Duodenal mucosa (tissue), 2 donors: ENCODE results near the gene PPP1R12C.
"Not testable (repeated sequence)": the region's sequence is repeated elsewhere in the genome, so short reads cannot be mapped to it uniquely, and the experiment has no call there.

Experiments used
- H3K27ac ChIP-seq: one replicate; pipeline ENCODE4 v1.7.0; 2013; ENCODE audit warnings: low read depth, low read length
- H3K27me3 ChIP-seq, 2 donors: one replicate each; pipeline ENCODE4 v1.7.0; 2013; ENCODE audit warnings: low read length in 2 of 2, control low read depth in 1 of 2; ENCODE audit not compliant: insufficient read depth in 2 of 2, control insufficient read depth in 1 of 2
- H3K36me3 ChIP-seq, 2 donors: one replicate each; pipeline ENCODE4 v1.7.0; 2013; ENCODE audit warnings: low read length in 2 of 2, control low read depth in 1 of 2; ENCODE audit not compliant: insufficient read depth in 2 of 2, control insufficient read depth in 1 of 2
- H3K4me1 ChIP-seq, 2 donors: one replicate each; pipeline ENCODE4 v1.7.0; 2013; ENCODE audit warnings: low read length in 2 of 2, control low read depth in 1 of 2; ENCODE audit not compliant: insufficient read depth in 2 of 2, control insufficient read depth in 1 of 2
- H3K4me3 ChIP-seq, 2 donors: one replicate each; pipeline ENCODE4 v1.7.0; 2013; ENCODE audit warnings: low read length in 2 of 2, low read depth in 1 of 2
- H3K9ac ChIP-seq, 2 donors: one replicate each; pipeline ENCODE4 v1.7.0; 2013; ENCODE audit warnings: low read length in 2 of 2, low read depth in 1 of 2
- H3K9me3 ChIP-seq, 2 donors: one replicate each; pipeline ENCODE4 v1.7.0; 2013; ENCODE audit warnings: low read length in 2 of 2, control low read depth in 1 of 2; ENCODE audit not compliant: control insufficient read depth in 1 of 2

Gene PPP1R12C

GRCh38 chr19:55111238-55111831 lies 6.1 kb downstream of the PPP1R12C start:
- Histone ChIP-seq H3K36me3 (peaks cover 18 to 34% of the 10 kb centered on the region in 2 donors), H3K4me1 (peaks cover 20 to 29% of the 10 kb centered on the region in 2 donors), H3K9ac (no peak overlapping the region), H3K27me3 (no peaks in the 10 kb centered on the region), H3K4me3 (no peak overlapping the region), H3K9me3 (no peaks in the 10 kb centered on the region), H3K27ac (no peak overlapping the region)

DNA sequence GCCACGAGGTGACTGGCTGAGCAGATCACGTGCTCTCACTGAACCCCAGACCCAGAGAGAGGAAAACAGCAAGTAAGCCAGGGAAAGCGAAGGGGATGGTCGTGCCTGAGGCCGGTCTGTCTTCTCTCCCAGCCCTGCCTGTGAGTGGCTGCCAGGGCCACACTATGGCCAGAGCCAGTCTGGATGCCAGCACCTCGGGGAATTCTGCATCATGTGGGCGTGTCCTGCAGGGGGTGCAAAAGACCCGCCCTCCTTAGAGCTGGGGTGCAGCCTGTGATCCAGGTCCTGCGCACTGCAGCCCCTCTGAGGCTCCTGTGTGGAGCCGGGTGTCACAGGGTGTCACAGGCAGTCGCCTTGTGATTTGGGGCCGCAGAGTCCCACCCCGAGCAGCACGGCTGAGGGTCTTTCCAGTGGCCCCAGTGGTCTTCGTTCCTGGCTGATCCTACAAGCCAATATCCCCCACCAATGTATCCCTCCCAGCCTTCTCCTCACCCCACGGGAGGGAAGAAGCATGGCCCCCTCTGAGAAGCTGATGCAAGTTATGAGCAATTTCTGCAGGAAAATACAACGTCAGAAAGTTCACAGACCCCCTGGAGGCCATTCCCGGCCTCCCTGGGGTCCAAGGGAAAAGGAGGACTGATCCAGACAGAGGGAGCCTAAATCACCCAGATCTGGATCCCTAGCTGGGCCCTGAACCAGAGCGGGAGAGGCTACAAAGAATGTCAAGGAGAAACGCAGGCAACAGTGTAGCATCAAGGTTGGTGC lies 7.7 kb downstream of the PPP1R12C start:
- Histone ChIP-seq H3K27me3 (no peaks in the 10 kb centered on the region), H3K4me3 (no peak overlapping the region), H3K9ac (no peak overlapping the region), H3K27ac (no peak overlapping the region), H3K9me3 (no peaks in the 10 kb centered on the region), H3K36me3 (peaks cover 18 to 37% of the 10 kb centered on the region in 2 donors), H3K4me1 (peaks cover 6 to 16% of the 10 kb centered on the region in 2 donors)

DNA sequence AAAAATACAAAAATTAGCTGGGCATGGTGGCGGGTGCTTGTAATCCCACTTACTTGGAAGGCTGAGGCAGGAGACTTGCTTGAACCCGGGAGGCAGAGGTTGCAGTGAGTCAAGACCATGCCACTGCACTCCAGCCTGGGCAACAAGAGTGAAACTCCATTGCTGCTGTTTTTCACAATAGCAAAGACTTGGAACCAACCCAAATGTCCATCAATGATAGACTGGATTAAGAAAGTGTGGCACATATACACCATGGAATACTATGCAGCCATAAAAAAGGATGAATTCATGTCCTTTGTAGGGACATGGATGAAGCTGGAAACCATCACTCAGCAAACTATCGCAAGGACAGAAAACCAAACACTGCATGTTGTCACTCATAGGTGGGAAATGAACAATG lies 10.2 kb downstream of the PPP1R12C start:
- H3K9ac ChIP-seq, H3K4me1 ChIP-seq, H3K27me3 ChIP-seq, H3K9me3 ChIP-seq, H3K4me3 ChIP-seq, H3K27ac ChIP-seq: not testable (repeated sequence)
- peaks cover 17 to 41% of the 10 kb centered on the region in 2 donors for H3K36me3 ChIP-seq

DNA sequence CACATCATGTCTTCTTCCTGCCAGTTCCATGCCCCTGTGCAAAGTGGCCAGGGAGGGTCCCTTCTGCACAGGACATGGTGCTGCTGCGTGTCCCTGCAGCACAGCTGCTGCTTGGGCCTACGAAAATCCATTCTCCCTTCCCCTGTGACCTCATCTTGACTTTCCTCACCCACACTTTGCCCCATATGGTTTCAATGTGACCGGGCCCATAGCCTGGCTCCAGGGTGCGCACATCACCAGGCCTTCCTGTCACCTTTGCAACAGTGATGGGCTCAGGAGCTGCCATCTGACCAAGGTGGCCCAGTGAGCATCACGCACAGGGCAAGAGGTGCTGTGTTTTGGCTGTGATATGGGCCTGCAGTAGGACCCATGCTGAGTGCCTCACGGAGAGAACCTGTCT lies 10.8 kb downstream of the PPP1R12C start:
- no peaks in the 10 kb centered on the region for H3K9me3 ChIP-seq
- H3K27ac ChIP-seq, result no peak overlapping the region
- no peaks in the 10 kb centered on the region for H3K27me3 ChIP-seq
- no peaks in the 10 kb centered on the region for H3K4me1 ChIP-seq
- H3K9ac ChIP-seq, result no peak overlapping the region
- peaks cover 17 to 40% of the 10 kb centered on the region in 2 donors for H3K36me3 ChIP-seq
- H3K4me3 ChIP-seq, result no peak overlapping the region

- Histone ChIP-seq H3K4me1 (no peaks in the 10 kb centered on the region), H3K9ac (no peak overlapping the region), H3K27ac (no peak overlapping the region), H3K9me3 (no peaks in the 10 kb centered on the region), H3K4me3 (no peak overlapping the region), H3K36me3 (peaks cover 22 to 46% of the 10 kb centered on the region in 2 donors), H3K27me3 (no peaks in the 10 kb centered on the region)
Measured at GRCh38 chr19:55105237-55105636, 12.2 kb downstream of the PPP1R12C start.

DNA sequence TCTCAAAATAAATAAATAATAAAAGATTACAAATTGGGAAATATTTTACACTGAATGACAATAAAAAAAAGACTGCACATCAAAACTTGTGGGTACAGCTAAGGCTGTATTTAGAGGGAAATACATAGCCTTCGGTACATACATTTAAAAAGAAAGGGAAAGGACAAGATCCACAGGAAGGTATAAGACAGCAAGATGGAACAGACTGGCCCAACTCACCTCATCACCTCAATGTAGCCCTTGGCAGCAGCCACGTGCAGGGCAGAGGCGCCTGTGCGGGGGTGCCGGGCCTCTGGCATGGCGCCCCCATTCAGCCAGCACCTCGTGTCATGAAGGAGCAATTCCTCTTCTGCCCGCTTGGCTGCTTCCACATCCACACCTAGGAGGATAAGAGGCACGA lies 14.2 kb downstream of the PPP1R12C start:
- Histone ChIP-seq H3K4me3 (no peak overlapping the region), H3K9ac (no peak overlapping the region), H3K4me1 (no peaks in the 10 kb centered on the region), H3K9me3 (no peaks in the 10 kb centered on the region), H3K27ac (no peak overlapping the region), H3K27me3 (no peaks in the 10 kb centered on the region), H3K36me3 (peaks cover 21 to 49% of the 10 kb centered on the region in 2 donors)

- Histone ChIP-seq H3K27ac (no peak overlapping the region), H3K4me3 (no peak overlapping the region), H3K4me1 (no peaks in the 10 kb centered on the region), H3K27me3 (no peaks in the 10 kb centered on the region), H3K9me3 (no peaks in the 10 kb centered on the region), H3K9ac (no peak overlapping the region), H3K36me3 (peaks cover 21 to 48% of the 10 kb centered on the region in 2 donors)
Measured at GRCh38 chr19:55101261-55101660, 16.2 kb downstream of the PPP1R12C start.

GRCh38 chr19:55099557-55100506 lies 17.6 kb downstream of the PPP1R12C start:
- no peaks in the 10 kb centered on the region for H3K4me1 ChIP-seq
- H3K9me3 ChIP-seq, result no peaks in the 10 kb centered on the region
- H3K27ac ChIP-seq, result no peak overlapping the region
- H3K36me3 ChIP-seq, result peaks cover 23 to 47% of the 10 kb centered on the region in 2 donors
- H3K9ac ChIP-seq, result no peak overlapping the region
- no peak overlapping the region for H3K4me3 ChIP-seq
- H3K27me3 ChIP-seq, result no peaks in the 10 kb centered on the region

DNA sequence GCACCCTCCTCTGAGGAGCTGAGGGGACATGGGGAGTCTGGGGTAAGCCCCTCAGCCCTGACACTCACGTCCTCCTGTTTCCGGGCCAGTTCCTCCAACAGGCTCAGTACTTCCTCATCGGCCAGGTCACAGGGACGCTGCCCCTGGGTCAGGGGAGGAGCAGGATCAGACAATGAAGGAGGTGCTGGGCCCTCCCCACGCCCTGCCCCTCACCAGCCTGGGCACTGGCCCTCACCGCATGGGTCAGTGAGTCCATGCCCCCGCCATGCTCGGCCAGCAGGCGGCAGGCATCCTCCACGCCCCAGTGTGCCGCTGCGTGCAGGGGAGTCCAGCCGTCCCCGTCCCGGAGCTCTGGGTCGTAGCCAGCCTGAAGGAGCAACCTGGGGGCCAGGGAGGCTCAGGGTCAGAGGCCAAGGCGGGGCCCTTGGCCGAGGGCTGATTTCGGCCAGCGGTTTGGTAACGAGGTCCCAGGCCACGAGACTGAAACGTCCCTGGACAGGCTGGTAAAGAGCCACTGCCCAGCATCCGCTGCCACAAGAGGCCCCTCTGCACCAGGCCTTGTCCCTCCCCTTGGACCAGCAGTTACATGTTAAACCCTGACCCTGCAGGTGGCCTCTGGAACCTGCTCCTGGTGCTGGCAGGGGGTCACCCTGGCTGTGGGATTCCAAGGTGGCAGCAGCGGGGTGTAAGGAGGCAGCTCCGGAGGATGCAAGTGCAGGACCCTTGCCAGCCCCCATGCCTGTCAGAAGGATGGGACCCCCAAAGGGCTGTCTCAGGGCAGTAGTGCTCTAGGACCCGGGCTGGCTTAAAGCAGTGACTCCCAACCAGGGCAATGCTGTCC lies 18.5 kb downstream of the PPP1R12C start:
- Histone ChIP-seq H3K9ac (no peak overlapping the region), H3K4me1 (no peaks in the 10 kb centered on the region), H3K27me3 (no peaks in the 10 kb centered on the region), H3K27ac (no peak overlapping the region), H3K36me3 (peaks cover 30 to 54% of the 10 kb centered on the region in 2 donors), H3K9me3 (no peaks in the 10 kb centered on the region), H3K4me3 (no peak overlapping the region)
